ENCODE data around the gene CTDSPL2. TPM values are rescaled to one million over a fixed set of nuclear protein-coding genes. Genes with fewer than 3 reads are reported as not detected.
A peak's percentile ranks its signal among the peaks of the same experiment; 100 is the strongest.

The CTDSPL2 gene
- total RNA-seq, result 10 to 100 TPM; 64.9 to 66.7 TPM

GRCh38 chr15:44426975-44427755 lies at the start of gene CTDSPL2:
Gene CTDSPL2 (plus strand): TSS chr15:44427629. CDS start chr15:44459015, 31,386 bp downstream.
- Mint-ChIP-seq H3K4me3 (peak within 1 kb of the TSS; percentile 91), H3K27ac (peak within 1 kb of the TSS; percentile 94), H3K36me3 (ENCODE audit: low read depth) (peaks cover 25% of the 10 kb centered on the region), H3K9me3 (no peaks in the 10 kb centered on the region), H3K27me3 (no peaks in the 10 kb centered on the region), H3K4me1 (peaks cover 44% of the 10 kb centered on the region)
- peak; percentile 95 for DNase-seq
- POLR2A ChIA-PET, result interaction anchor here (0.6 to 6.3 kb wide), 41 partner anchors 9 to 975 kb away, joined by 3 to 93 read pairs (median 3); partner anchors contain the start of genes B2M, EIF3J, GOLM2 and PATL2
- CTCF ChIA-PET, result interaction anchor here (0.6 to 2.0 kb wide), 11 partner anchors 18 to 1083 kb away, joined by 3 to 9 read pairs (median 3); partner anchors contain the start of gene GOLM2

DNA sequence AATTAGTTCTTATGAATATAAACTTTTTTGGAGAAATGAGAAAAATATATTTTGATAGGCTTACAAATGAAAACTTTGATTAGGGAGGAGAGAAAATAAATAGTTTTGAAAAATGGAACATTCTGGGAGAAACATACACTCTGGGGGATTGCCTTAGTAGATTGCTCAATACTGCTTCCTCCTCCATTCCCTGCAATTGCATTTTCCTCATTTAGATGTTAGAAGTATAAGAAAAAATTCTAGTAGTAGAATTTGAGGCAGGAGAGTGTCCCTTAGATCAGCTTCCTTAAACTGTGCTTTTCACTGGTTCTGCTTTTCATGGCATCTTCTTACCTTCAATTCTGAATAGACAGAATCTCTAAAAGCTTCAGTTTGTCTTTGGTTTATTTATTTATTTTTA lies 46.2 kb upstream of the CTDSPL2 start:
- no peaks in the 10 kb centered on the region for H3K27me3 Mint-ChIP-seq
- CTCF ChIA-PET, result interaction anchor here (0.6 kb wide), 1 partner anchor 161 kb away, joined by 3 read pairs; no protein-coding TSS in a partner anchor
- peaks cover 9% of the 10 kb centered on the region for H3K4me1 Mint-ChIP-seq
- no peak overlapping the region for H3K27ac Mint-ChIP-seq
- POLR2A ChIA-PET, result no interaction called here
- DNase-seq, result no peak
- no peaks in the 10 kb centered on the region for H3K9me3 Mint-ChIP-seq
- H3K4me3 Mint-ChIP-seq, result no peak overlapping the region
- H3K36me3 Mint-ChIP-seq (ENCODE audit: low read depth), result peaks cover 19% of the 10 kb centered on the region

DNA sequence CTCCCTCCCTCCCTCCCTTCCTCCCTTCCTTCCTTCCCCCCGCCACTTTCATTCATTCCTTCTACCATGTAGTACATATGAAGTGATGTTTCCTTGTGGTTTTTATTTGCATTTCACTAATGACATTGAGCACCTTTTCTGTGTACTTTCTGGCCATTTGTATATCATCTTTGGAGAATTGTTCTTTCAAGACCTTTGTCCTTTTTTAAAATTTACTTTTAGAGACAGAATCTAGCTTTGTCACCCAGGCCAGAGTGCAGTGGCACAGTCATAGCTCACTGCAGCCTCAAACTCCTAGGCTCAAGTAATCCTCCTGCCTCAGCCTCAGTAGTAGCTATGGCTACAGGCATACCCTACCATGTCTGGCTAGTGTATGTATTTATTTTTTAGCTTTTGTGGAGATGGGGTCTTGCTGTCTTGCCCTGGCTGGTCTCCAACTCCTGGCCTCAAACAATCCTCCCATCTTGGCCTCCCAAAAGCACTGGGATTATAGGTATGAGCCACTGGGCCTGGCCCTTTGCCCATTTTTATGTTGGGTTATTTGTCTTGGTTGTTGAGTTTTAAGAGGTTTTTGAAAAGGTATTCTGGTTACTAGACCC lies 42.0 kb upstream of the CTDSPL2 start:
- Mint-ChIP-seq H3K9me3 (no peaks in the 10 kb centered on the region), H3K36me3 (ENCODE audit: low read depth) (peaks cover 16% of the 10 kb centered on the region), H3K4me3 (no peak overlapping the region), H3K27me3 (no peaks in the 10 kb centered on the region), H3K27ac (no peak overlapping the region), H3K4me1 (peaks cover 9% of the 10 kb centered on the region)
- no peak for DNase-seq
- CTCF ChIA-PET, result interaction anchor here (1.5 kb wide), 1 partner anchor 12 kb away, joined by 3 read pairs; no protein-coding TSS in a partner anchor
- POLR2A ChIA-PET, result no interaction called here

GRCh38 chr15:44394062-44394461 lies 33.4 kb upstream of the CTDSPL2 start:
- Mint-ChIP-seq H3K4me1 (peaks cover 5% of the 10 kb centered on the region), H3K9me3 (no peaks in the 10 kb centered on the region), H3K36me3 (ENCODE audit: low read depth) (no peaks in the 10 kb centered on the region), H3K27ac (no peak overlapping the region), H3K4me3 (no peak overlapping the region), H3K27me3 (no peaks in the 10 kb centered on the region)
- ChIA-PET CTCF (interaction anchor here (1.1 kb wide), 1 partner anchor 21 kb away, joined by 4 read pairs; no protein-coding TSS in a partner anchor), POLR2A (no interaction called here)
- DNase-seq, result no peak

DNA sequence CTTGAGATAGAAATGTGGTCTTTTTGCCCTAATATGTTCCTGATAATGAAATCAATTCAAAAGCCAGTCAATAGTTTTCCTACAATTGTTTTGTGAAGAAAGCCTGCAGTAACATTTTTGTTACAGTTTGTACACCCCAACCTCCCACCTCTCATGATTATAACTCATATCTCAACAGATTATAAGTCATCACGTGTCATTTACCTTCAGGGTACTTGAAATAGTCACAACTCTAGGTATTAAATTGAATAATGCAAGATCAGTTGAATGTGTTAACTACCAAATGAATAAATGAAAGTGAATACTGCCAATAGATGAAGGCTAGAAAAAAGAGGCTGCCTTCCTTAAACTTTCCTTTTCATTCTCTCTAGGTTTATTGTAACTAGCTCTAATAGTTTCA lies 32.9 kb upstream of the CTDSPL2 start:
- no peak overlapping the region for H3K27ac Mint-ChIP-seq
- no peaks in the 10 kb centered on the region for H3K27me3 Mint-ChIP-seq
- peaks cover 5% of the 10 kb centered on the region for H3K4me1 Mint-ChIP-seq
- ChIA-PET CTCF (no interaction called here), POLR2A (no interaction called here)
- no peaks in the 10 kb centered on the region for H3K36me3 Mint-ChIP-seq (ENCODE audit: low read depth)
- no peak overlapping the region for H3K4me3 Mint-ChIP-seq
- no peaks in the 10 kb centered on the region for H3K9me3 Mint-ChIP-seq
- DNase-seq, result no peak

DNA sequence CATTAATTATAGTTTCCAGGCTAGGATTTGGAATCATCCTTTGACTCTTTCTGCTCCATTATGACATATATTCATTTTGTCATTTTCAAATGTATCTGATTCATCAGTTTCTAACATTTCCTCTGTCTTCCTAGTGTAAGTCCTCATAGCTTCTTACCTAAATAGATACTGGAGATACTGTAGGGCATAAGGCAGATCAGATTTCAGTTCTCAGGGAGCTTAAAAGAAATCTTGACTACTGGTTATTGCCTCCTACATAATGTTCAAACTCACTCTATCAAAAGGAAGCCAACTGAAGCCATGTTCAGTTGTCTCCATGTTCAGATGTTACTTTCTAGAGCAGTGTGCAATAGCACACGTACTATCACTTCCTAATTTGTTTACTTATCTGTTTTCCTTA lies 29.6 kb upstream of the CTDSPL2 start:
- CTCF ChIA-PET, result interaction anchor here (0.9 kb wide), 1 partner anchor 12 kb away, joined by 3 read pairs; no protein-coding TSS in a partner anchor
- no peak for DNase-seq
- POLR2A ChIA-PET, result interaction anchor here (2.6 kb wide), 1 partner anchor 30 kb away, joined by 6 read pairs; the partner anchor contains the start of gene CTDSPL2

DNA sequence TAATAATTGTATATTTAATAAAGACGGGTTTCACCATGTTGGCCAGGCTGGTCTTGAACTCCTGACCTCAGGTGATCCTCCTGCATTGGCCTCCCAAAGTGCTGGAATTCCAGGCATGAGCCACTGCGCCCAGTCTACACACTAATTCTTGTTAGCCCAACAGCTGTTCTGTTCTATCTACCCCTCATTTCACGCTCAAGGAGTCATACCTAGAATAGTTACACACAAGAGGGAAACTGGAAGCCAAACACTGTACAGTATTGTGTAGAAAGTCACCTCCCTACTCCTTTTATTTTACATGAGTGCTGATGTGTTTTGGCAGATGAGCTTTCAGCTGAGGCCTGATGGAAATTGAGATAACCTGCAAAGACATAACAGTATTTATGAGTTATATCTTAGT lies 13.4 kb upstream of the CTDSPL2 start:
- H3K36me3 Mint-ChIP-seq (ENCODE audit: low read depth), result peaks cover 8% of the 10 kb centered on the region
- DNase-seq, result no peak
- H3K27me3 Mint-ChIP-seq, result no peaks in the 10 kb centered on the region
- peaks cover 2% of the 10 kb centered on the region for H3K4me1 Mint-ChIP-seq
- ChIA-PET CTCF (interaction anchor here (0.7 to 1.2 kb wide), 3 partner anchors 19 to 750 kb away, joined by 3 read pairs; no protein-coding TSS in a partner anchor), POLR2A (interaction anchor here (3.8 kb wide), 1 partner anchor 13 kb away, joined by 28 read pairs; the partner anchor contains the start of gene CTDSPL2)
- H3K9me3 Mint-ChIP-seq, result peaks cover 4% of the 10 kb centered on the region
- no peak overlapping the region for H3K27ac Mint-ChIP-seq
- H3K4me3 Mint-ChIP-seq, result no peak overlapping the region

More for the DNA sequence above, 29.6 kb upstream of the CTDSPL2 start:
- H3K27me3 Mint-ChIP-seq, result no peaks in the 10 kb centered on the region
- no peaks in the 10 kb centered on the region for H3K9me3 Mint-ChIP-seq
- no peak overlapping the region for H3K4me3 Mint-ChIP-seq
- H3K36me3 Mint-ChIP-seq (ENCODE audit: low read depth), result peaks cover 3% of the 10 kb centered on the region
- peaks cover 5% of the 10 kb centered on the region for H3K4me1 Mint-ChIP-seq
- H3K27ac Mint-ChIP-seq, result no peak overlapping the region

GRCh38 chr15:44427756-44428724 lies 611 bp downstream of the CTDSPL2 start:
- CTCF ChIA-PET, result interaction anchor here (0.6 to 2.0 kb wide), 11 partner anchors 16 to 1082 kb away, joined by 3 to 9 read pairs (median 3); partner anchors contain the start of gene GOLM2
- H3K4me1 Mint-ChIP-seq, result peaks cover 44% of the 10 kb centered on the region
- no peak for DNase-seq

DNA sequence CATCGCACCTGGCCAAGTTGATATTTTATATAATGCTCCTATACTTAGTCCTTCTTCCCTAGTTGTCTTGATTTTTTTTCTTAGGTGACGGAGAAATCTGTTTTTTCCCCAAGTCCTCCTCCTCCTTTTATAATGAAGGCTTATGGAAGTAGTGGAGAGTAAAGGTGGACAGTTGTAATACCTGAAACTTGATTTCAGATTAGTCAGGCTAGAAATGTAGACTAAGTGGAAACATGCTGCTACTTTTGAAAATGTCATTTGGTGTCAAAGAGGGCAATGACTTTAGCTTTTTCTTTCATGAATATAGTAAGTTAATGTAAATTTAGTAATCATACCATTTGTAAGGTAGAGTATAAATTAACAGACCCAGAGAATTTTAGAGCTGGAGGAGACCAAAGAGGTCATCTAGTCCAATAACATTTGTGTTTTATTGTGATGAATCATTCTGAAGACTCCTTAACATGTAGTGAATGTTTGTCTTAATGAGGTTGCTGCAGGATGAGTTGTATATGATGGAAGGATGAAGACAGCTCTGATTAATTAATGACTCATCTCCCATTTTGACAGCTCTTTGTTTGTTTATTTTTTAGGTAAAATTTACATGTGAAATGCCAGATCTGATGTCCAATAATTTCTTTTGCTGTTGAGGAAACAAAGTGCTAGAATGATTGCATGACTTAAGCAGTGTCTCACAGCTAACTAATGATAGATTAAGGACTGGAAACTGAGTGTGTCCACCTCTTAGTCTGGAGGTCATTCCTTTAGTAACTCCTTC lies 8.7 kb downstream of the CTDSPL2 start:
- DNase-seq, result no peak
- Mint-ChIP-seq H3K4me3 (no peak overlapping the region), H3K9me3 (no peaks in the 10 kb centered on the region), H3K27ac (no peak overlapping the region), H3K27me3 (no peaks in the 10 kb centered on the region), H3K4me1 (peaks cover 34% of the 10 kb centered on the region), H3K36me3 (ENCODE audit: low read depth) (peaks cover 42% of the 10 kb centered on the region)
- POLR2A ChIA-PET, result interaction anchor here (1.0 to 1.5 kb wide), 4 partner anchors 9 to 102 kb away, joined by 3 to 12 read pairs (median 3); partner anchors contain the start of gene CTDSPL2
- CTCF ChIA-PET, result interaction anchor here (0.8 kb wide), 2 partner anchors 98 to 149 kb away, joined by 3 read pairs; no protein-coding TSS in a partner anchor

More at GRCh38 chr15:44427756-44428724, 611 bp downstream of the CTDSPL2 start:
- Mint-ChIP-seq H3K27me3 (no peaks in the 10 kb centered on the region), H3K9me3 (no peaks in the 10 kb centered on the region), H3K27ac (peak overlapping the region; percentile 94), H3K4me3 (peak overlapping the region; percentile 91), H3K36me3 (ENCODE audit: low read depth) (peaks cover 25% of the 10 kb centered on the region)
- POLR2A ChIA-PET, result interaction anchor here (0.6 to 6.3 kb wide), 34 partner anchors 8 to 597 kb away, joined by 3 to 93 read pairs (median 4); partner anchors contain the start of genes B2M, EIF3J, GOLM2 and PATL2

DNA sequence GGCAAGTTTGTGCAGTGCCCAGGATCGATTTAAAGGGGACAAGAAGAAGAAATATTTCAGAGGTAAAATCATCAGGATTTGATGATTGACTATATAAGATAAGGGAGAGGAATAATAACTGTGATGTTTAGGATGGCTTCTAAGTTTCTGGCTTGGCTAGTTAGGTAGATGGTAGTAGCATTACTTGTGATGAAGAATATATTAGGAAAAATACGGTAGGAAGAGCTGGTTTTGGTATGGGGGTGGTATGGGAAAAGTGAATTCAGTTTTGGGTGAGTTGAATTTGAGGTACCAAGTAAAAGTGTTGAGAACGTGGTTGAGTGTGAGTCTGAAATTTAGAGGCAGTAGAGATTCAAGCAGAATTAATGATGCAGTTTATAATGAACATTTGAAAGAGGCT lies 11.0 kb downstream of the CTDSPL2 start:
- POLR2A ChIA-PET, result interaction anchor here (1.1 kb wide), 1 partner anchor 11 kb away, joined by 3 read pairs; the partner anchor contains the start of gene CTDSPL2
- Mint-ChIP-seq H3K9me3 (no peaks in the 10 kb centered on the region), H3K4me1 (peaks cover 36% of the 10 kb centered on the region), H3K27me3 (no peaks in the 10 kb centered on the region), H3K4me3 (no peak overlapping the region), H3K27ac (no peak overlapping the region), H3K36me3 (ENCODE audit: low read depth) (peaks cover 43% of the 10 kb centered on the region)
- CTCF ChIA-PET, result no interaction called here
- DNase-seq, result no peak

GRCh38 chr15:44441095-44441501 lies 13.7 kb downstream of the CTDSPL2 start:
- POLR2A ChIA-PET, result no interaction called here
- Mint-ChIP-seq H3K9me3 (no peaks in the 10 kb centered on the region), H3K27me3 (no peaks in the 10 kb centered on the region), H3K4me1 (peaks cover 33% of the 10 kb centered on the region), H3K4me3 (no peak overlapping the region), H3K36me3 (ENCODE audit: low read depth) (peaks cover 49% of the 10 kb centered on the region), H3K27ac (no peak overlapping the region)
- CTCF ChIA-PET, result no interaction called here
- no peak for DNase-seq
